Cardiac muscle cell (in vitro differentiated cells and primary cell): ENCODE measurements around the gene RSU1. TPM values are rescaled to one million over a fixed set of nuclear protein-coding genes. Genes with fewer than 3 reads are reported as not detected.

Experiments used
- DNase-seq, 2 donors: peaks; one replicate each; pipeline versions ENCODE4 v3.0.0 to v3.0.0-alpha.2; 2010 to 2017; ENCODE audit warnings: low read depth in 1 of 2, low spot score in 1 of 2
- H3K27ac ChIP-seq: fragments of 200-600 bp; sonication (generic); 2 replicates; pipeline ENCODE4 v1.5.1; 2016
- H3K27me3 ChIP-seq: fragments of 200-600 bp; sonication (generic); 2 replicates; pipeline ENCODE4 v1.6.0; 2016; ENCODE audit warnings: control low read depth
- H3K36me3 ChIP-seq: fragments of 200-600 bp; sonication (generic); 2 replicates; pipeline ENCODE4 v1.5.1; 2016; ENCODE audit warnings: control low read depth
- H3K4me1 ChIP-seq: fragments of 200-600 bp; sonication (generic); 2 replicates; pipeline ENCODE4 v1.8.1; 2017; ENCODE audit warnings: low read depth, mild to moderate bottlenecking, mixed run types
- H3K4me3 ChIP-seq: fragments of 200-600 bp; sonication (generic); 2 replicates; pipeline ENCODE4 v1.5.1; 2016; ENCODE audit warnings: mild to moderate bottlenecking
- H3K9me3 ChIP-seq: fragments of 200-600 bp; sonication (generic); 2 replicates; pipeline ENCODE4 v1.5.1; 2017; ENCODE audit warnings: low read depth, mild to moderate bottlenecking, control low read depth
- CTCF ChIP-seq: IDR thresholded peaks from 2 replicates; pipeline ENCODE4 v1.5.1; 2012; ENCODE audit warnings: low read depth, mild to moderate bottlenecking, low read length
- polyA plus RNA-seq: library from polyadenylated mRNA; unstranded; fragments of >200 nt; fragmentation: Nextera tagmentation; extraction: Ambion mirVana; gene quantifications from 2 replicates; pipeline ENCODE4 v1.2.1, GENCODE V29; 2016
- total RNA-seq: library from RNA; depleted of rRNA; stranded (reverse); fragments of >200 nt; gene quantifications from 2 replicates; pipeline ENCODE4 v1.2.3, GENCODE V29; 2016

The RSU1 gene
- total and polyA plus RNA-seq, 2 experiments from 2014 or later, result 18.4 to 69.7 TPM

GRCh38 chr10:16648366-16648765 is 168.9 kb downstream of the RSU1 start:
- DNase-seq, result no peak
- Histone ChIP-seq H3K36me3 (peaks cover 2% of the 10 kb centered on the region), H3K4me3 (no peak overlapping the region), H3K27ac (no peak overlapping the region), H3K4me1 (no peaks in the 10 kb centered on the region), H3K9me3 (no peaks in the 10 kb centered on the region), H3K27me3 (no peaks in the 10 kb centered on the region)
- TF ChIP-seq CTCF, result no peak

GRCh38 chr10:16646181-16647059 is 170.8 kb downstream of the RSU1 start:
- no peak overlapping the region for H3K27ac ChIP-seq
- H3K36me3 ChIP-seq, result peaks cover 2% of the 10 kb centered on the region
- no peak for TF ChIP-seq CTCF
- no peak overlapping the region for H3K4me3 ChIP-seq
- no peaks in the 10 kb centered on the region for H3K4me1 ChIP-seq
- DNase-seq, result peak in 1 of 2 donors; percentile 64
- H3K27me3 ChIP-seq, result no peaks in the 10 kb centered on the region
- H3K9me3 ChIP-seq, result no peaks in the 10 kb centered on the region

GRCh38 chr10:16644146-16644545 is 173.1 kb downstream of the RSU1 start:
- no peak overlapping the region for H3K4me3 ChIP-seq
- H3K9me3 ChIP-seq, result no peaks in the 10 kb centered on the region
- DNase-seq, result peak in 1 of 2 donors; percentile 37
- H3K27me3 ChIP-seq, result no peaks in the 10 kb centered on the region
- no peaks in the 10 kb centered on the region for H3K4me1 ChIP-seq
- no peak for TF ChIP-seq CTCF
- H3K36me3 ChIP-seq, result peaks cover 2% of the 10 kb centered on the region
- H3K27ac ChIP-seq, result no peak overlapping the region

GRCh38 chr10:16643502-16643901 is 173.7 kb downstream of the RSU1 start:
- no peaks in the 10 kb centered on the region for H3K27me3 ChIP-seq
- no peak for TF ChIP-seq CTCF
- DNase-seq, result no peak
- peaks cover 2% of the 10 kb centered on the region for H3K36me3 ChIP-seq
- H3K4me1 ChIP-seq, result no peaks in the 10 kb centered on the region
- H3K9me3 ChIP-seq, result no peaks in the 10 kb centered on the region
- no peak overlapping the region for H3K27ac ChIP-seq
- no peak overlapping the region for H3K4me3 ChIP-seq

GRCh38 chr10:16640153-16640552 is 177.1 kb downstream of the RSU1 start:
- no peaks in the 10 kb centered on the region for H3K4me1 ChIP-seq
- H3K4me3 ChIP-seq, result no peak overlapping the region
- no peak for DNase-seq
- peaks cover 2% of the 10 kb centered on the region for H3K36me3 ChIP-seq
- no peaks in the 10 kb centered on the region for H3K27me3 ChIP-seq
- H3K27ac ChIP-seq, result no peak overlapping the region
- no peak for TF ChIP-seq CTCF
- H3K9me3 ChIP-seq, result no peaks in the 10 kb centered on the region
